ENCODE measurements around the gene PCMT1.
"Not testable (repeated sequence)": the region's sequence is repeated elsewhere in the genome, so short reads cannot be mapped to it uniquely, and the experiment has no call there.

PCMT1 gene

GRCh38 chr6:149751239-149751638 lies 1.7 kb downstream of the PCMT1 start:
- DNase-seq = no peak

- DNase-seq = not testable (repeated sequence)
Measured at GRCh38 chr6:149751920-149752319, 2.4 kb downstream of the PCMT1 start.

- no peak for DNase-seq
Measured at GRCh38 chr6:149752600-149753373, 3.2 kb downstream of the PCMT1 start.

GRCh38 chr6:149753374-149753637 lies 3.8 kb downstream of the PCMT1 start:
- DNase-seq = not testable (repeated sequence)

- DNase-seq = no peak
Measured at GRCh38 chr6:149754548-149754947, 5.0 kb downstream of the PCMT1 start.

- peak in 1 of 3 experiments; percentile 30 for DNase-seq
Measured at GRCh38 chr6:149755300-149756260, 6.0 kb downstream of the PCMT1 start.

GRCh38 chr6:149756261-149756636 lies 6.7 kb downstream of the PCMT1 start:
- DNase-seq = no peak

- DNase-seq = no peak
Measured at GRCh38 chr6:149761438-149761837, 11.9 kb downstream of the PCMT1 start.

GRCh38 chr6:149763866-149764265 lies 14.3 kb downstream of the PCMT1 start:
- no peak for DNase-seq

- no peak for DNase-seq
Measured at GRCh38 chr6:149766156-149766769, 16.7 kb downstream of the PCMT1 start.

GRCh38 chr6:149769676-149770075 lies 20.1 kb downstream of the PCMT1 start:
- DNase-seq = peak in 1 of 3 experiments; percentile 54

- DNase-seq = no peak
Measured at GRCh38 chr6:149771185-149771584, 21.6 kb downstream of the PCMT1 start.

GRCh38 chr6:149771925-149772324 lies 22.4 kb downstream of the PCMT1 start:
- DNase-seq = no peak

GRCh38 chr6:149777624-149778023 lies 28.1 kb downstream of the PCMT1 start:
- DNase-seq = no peak

GRCh38 chr6:149779644-149779963 lies 30.1 kb downstream of the PCMT1 start:
- DNase-seq = no peak

GRCh38 chr6:149781715-149782114 lies 32.2 kb downstream of the PCMT1 start:
- DNase-seq = no peak

- DNase-seq = no peak
Measured at GRCh38 chr6:149782337-149782736, 32.8 kb downstream of the PCMT1 start.

GRCh38 chr6:149783551-149783950 lies 34.0 kb downstream of the PCMT1 start:
- DNase-seq = no peak

- DNase-seq = no peak
Measured at GRCh38 chr6:149806127-149806526, 56.6 kb downstream of the PCMT1 start.

- no peak for DNase-seq
Measured at GRCh38 chr6:149809798-149810197, 60.3 kb downstream of the PCMT1 start.

- no peak for DNase-seq
Measured at GRCh38 chr6:149813351-149813750, 63.8 kb downstream of the PCMT1 start.

- no peak for DNase-seq
Measured at GRCh38 chr6:149815788-149816187, 66.2 kb downstream of the PCMT1 start.

GRCh38 chr6:149820506-149820905 lies 71.0 kb downstream of the PCMT1 start:
- DNase-seq = no peak

GRCh38 chr6:149821492-149821891 lies 72.0 kb downstream of the PCMT1 start:
- no peak for DNase-seq
